HG03378 (cell line): ENCODE measurements around the gene ATG2B.

ENCODE experiments used
- ATAC-seq: cut with Tn5 transposase; IDR thresholded peaks from one replicate; pipeline ENCODE4 v1.9.1; 2021; ENCODE audit warnings: mild to moderate bottlenecking, moderate library complexity; ENCODE audit not compliant: unreplicated experiment

The ATG2B gene, protein sequence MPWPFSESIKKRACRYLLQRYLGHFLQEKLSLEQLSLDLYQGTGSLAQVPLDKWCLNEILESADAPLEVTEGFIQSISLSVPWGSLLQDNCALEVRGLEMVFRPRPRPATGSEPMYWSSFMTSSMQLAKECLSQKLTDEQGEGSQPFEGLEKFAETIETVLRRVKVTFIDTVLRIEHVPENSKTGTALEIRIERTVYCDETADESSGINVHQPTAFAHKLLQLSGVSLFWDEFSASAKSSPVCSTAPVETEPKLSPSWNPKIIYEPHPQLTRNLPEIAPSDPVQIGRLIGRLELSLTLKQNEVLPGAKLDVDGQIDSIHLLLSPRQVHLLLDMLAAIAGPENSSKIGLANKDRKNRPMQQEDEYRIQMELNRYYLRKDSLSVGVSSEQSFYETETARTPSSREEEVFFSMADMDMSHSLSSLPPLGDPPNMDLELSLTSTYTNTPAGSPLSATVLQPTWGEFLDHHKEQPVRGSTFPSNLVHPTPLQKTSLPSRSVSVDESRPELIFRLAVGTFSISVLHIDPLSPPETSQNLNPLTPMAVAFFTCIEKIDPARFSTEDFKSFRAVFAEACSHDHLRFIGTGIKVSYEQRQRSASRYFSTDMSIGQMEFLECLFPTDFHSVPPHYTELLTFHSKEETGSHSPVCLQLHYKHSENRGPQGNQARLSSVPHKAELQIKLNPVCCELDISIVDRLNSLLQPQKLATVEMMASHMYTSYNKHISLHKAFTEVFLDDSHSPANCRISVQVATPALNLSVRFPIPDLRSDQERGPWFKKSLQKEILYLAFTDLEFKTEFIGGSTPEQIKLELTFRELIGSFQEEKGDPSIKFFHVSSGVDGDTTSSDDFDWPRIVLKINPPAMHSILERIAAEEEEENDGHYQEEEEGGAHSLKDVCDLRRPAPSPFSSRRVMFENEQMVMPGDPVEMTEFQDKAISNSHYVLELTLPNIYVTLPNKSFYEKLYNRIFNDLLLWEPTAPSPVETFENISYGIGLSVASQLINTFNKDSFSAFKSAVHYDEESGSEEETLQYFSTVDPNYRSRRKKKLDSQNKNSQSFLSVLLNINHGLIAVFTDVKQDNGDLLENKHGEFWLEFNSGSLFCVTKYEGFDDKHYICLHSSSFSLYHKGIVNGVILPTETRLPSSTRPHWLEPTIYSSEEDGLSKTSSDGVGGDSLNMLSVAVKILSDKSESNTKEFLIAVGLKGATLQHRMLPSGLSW (N-terminal part only)

DNA sequence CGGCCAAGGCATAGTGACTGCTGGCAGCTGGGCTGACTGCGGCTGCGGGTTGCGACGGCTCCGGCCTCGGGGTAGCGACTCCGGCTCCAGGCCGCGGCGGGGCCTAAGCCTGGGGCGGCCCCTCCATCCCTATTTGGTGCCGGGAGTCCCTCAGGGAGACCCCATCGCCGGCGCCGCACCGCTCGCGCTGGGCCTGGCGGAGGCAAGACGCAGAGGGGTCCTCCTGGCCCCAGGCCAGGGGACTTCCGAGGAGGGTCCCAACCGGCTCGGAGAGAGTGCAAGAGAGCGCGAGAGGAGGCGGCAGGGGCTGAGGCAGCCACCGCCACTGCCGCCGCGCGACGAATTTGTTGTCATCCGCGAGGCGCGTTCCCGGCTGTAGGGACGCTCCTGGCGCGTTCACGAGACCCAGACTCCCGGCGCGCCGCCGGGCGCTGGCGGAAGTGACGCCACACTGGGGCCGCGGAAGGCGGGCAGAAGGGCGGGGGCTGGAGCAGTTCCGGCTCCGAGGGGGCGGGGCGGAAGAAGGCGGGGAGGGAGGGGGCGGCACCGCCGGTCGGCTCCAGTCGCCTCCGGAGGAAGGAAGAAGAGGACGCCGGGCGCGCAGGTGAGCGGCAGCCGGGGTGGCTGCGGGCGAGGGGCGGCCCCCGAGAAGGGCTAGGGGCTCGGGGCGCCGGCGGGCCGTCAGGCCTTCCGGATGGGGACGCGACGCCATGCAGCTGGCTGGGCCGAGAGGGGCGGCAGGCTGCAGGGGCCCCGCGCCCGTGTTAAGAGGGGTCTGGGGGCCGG, at the start of gene ATG2B, which contains the start of gene GSKIP:
TSS of gene ATG2B (minus strand) at position 377 of the 786 bp plus-strand sequence. CDS start at position 12, 365 bp downstream.
TSS of gene GSKIP (plus strand) at position 562 of the 786 bp plus-strand sequence. CDS start 18,722 bp downstream, outside the sequence.
- ATAC-seq: peak; percentile 61

DNA sequence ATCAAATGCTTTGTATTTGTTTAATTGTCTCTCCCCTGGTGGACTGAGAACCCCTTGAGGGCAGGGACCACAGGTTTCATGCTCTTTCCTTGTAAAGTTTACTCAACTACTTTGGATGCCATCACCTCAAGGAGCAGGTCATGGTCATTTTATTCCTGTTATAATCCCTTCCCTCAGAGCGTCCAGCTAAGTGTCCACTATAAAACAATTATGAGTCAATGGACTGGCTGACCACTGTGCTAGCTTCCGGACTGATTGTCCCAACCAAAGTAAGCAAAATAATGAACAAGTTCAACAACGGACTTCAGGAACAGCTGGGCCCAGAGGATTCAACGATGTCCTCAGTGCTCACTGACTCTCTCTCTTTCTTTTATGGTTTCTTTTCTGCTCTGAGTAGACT, 47.0 kb upstream of the ATG2B start:
- no peak for ATAC-seq

DNA sequence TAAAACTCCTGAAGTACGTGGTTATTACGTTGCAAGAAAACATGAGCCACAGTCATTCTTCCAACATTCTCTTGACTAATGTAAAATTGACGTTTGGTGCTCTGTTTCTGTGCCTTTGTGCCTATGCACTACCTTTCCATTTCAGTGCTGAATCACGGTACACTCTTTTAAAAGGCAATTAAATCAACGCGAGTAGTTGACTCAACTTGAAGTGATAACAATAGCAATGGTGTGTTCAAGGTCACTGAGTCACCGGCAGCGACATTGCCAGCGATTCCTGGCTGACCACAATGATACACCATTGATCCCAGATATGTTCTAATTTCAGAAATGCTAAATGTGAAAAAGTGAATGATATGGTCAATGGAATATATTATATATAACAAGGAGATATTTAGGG, 46.6 kb upstream of the ATG2B start:
- ATAC-seq: no peak

DNA sequence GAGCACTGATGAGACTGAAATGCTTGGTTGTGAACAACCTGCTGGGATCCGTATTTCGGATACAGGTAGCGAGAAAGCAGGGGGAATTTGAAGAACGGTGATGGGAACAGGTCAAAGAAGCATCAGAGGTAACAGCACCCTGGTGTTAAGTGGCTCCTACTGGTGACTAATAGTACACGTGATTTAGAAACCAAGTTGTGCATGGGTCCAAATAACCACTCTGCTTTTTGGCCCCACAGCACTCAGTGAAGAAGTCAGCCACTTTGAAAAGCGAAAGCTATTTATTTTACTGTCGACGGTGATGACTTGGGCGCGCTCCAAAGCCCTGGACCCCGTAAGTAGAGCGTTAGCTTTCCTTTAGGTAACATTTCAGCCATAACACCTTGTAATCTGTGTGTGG, 45.5 kb upstream of the ATG2B start:
- no peak for ATAC-seq

DNA sequence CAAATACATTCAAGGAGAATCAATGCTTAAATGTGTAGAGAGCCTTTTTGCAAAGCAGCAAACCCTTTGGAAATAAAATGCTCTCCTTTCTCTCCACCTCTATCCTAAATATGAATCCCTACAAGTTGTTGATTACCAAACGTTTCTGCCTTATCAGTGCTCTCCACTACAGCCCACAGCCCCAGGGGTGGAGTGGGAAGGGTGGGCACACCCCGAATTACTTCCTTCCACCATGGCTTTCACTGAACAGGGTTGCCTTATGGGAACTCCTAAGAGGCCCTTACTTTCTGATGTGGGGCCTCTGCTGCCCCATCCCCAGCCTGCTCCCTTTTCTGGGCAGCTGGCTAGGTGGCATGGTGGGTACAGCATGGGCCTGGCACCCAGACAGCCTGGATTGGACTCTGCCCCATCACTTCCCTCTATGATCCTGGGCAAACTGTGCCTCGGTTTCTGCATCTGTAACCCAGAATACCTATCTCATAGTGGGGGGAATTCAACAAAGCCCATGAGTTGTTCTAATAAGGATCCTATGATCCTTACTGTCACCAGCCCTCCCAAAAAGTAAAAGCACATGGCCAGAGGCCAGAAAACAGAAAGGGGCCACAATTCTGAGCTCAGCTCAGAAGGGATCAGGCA, 44.9 kb upstream of the ATG2B start:
- no peak for ATAC-seq

DNA sequence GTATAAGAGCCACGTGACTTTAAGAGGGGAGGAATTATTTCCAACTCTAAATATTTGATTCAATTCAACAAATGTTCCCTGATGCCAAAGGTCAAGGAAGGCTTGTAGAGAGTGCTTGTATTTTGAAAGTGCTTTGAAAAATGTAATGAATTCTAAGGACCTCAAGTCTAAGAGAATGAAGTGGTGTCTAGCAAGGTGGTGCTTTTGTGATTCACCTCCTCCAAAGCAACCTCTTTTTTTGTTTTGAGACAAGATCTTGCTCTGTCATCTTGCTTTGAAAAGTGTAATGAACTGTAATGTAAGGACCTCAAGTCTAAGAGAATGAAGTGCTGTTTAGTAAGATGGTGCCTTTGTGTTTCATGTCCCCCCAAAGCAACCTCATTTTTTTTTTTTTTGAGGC, 42.5 kb upstream of the ATG2B start:
- ATAC-seq: no peak

DNA sequence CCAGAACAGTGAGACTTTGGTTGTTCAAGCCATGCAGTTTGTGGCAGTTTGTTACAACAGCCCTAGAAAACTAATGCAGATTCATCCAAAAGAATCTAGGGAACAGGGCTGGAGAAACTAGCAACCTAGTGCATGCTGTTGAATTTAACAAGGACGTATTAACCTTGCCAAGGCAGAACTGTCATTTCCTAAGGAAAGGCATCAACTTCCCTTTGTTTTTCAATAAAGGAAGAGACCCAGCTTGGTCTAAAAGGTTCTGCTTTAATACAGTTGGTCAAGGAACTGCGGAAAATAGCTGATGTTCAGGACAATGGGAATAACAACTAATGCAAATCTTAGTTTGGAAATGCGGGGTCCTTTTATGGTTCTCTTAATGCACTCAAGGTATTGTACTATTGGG, 40.3 kb upstream of the ATG2B start:
- no peak for ATAC-seq

DNA sequence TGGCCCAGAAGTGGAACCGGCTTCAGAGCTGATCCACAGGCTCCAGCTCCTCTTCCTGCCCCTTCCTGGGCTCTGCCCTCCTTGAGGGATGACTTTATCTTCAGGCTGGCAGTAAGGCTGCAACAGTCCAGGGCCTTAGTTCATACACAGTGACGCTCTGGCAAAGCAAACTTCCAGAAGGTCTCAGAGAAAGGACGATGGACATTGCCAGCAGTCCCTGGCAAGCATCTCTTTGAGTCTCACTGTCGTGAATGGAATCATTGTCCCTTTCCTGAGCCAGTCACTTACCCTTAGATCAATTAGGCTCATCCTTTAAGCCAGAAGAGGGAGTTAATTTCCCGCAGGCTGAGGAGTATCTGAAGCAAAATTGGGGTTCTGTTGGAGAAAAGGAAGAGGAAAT, 37.4 kb upstream of the ATG2B start:
- ATAC-seq: no peak

DNA sequence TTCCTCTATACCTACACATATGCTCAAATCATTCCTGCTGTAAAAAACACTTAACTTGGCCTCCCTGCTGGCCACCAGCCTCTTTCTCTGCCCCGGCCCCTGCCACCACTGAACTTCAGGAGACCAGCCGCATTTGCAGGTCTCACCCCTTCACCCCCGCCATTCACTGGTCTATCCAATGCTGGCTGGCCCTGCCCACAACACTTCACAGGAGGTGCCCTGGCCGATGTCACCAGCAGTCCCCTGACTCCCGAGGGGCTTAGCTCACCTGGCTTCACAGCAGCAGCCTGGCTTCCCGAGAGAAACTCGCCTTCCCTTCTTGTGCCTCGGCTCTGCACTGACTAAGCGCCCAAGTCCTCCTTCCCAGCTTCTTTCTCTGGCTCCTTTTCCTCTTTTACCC, 36.3 kb upstream of the ATG2B start:
- no peak for ATAC-seq

DNA sequence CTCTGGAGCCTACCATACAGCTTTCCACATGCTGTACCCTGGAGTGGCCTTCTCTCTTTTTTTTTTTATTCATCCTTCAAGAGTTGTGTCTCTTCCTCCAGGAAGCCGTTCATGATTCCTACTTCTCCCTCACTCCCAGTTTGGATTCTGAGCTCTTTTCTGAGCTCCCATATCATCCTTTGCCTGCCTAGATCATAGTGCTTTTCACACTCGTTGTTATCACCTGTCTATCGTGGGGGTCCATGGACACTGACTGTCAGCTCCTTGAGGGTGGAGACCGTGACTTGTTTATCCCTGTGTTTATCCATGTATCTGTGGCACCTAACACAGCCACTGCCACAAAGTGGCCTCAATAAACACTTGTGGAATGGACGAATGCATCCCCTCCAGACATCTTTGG, 35.8 kb upstream of the ATG2B start:
- ATAC-seq: no peak

DNA sequence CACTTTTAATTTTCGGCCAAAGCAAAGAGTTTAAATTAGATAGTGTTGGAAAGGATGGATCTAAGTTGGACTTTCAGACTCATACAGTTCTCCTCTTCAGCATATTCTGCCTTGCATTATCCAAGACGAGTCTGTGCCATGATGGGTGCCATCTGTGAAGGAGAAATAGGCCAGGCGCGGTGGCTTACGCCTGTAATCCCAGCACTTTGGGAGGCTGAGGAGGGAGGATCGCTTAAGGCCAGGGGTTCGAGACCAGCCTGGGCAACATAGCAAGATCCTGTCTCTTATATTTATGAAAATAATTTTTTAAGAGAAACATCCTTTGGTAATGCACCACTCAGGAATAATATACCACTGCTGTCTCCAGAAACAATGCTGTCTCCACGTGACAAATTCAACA, 35.3 kb upstream of the ATG2B start:
- ATAC-seq: no peak

DNA sequence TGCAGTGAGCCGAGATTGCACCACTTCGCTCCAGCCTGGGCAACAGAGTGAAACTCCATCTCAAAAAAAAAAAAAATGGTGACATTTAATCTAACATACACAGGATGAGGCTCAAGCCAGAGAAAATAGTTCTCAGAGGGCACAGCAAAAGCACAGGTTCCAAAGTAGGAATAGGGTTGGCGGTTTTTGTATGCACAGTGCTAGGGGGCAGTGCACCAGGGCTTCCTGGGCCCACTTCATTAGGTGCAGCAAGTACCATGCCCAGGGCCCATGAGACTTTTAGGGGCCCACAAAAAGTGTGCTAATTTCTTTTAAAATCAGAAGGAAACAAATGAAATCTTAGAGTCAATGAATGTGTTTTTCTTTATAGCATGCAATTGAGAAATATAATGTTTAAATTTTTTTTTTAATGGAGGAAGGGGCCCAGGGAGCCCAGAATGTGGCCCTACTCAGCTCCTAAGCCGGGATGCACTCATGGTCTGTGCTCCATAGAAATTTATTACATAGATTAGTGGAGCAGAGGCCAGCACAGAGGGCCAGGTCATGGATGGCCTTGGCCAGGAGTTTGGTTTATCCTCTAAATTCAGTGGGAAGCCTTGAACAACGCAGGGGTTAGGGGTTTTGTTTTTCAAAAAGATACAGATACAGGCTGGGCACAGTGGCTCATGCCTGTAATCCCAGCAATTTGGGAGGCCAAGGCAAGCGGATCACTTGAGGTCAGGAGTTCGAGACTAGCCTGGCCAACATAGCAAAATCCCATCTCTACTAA, 31.1 kb upstream of the ATG2B start:
- no peak for ATAC-seq

DNA sequence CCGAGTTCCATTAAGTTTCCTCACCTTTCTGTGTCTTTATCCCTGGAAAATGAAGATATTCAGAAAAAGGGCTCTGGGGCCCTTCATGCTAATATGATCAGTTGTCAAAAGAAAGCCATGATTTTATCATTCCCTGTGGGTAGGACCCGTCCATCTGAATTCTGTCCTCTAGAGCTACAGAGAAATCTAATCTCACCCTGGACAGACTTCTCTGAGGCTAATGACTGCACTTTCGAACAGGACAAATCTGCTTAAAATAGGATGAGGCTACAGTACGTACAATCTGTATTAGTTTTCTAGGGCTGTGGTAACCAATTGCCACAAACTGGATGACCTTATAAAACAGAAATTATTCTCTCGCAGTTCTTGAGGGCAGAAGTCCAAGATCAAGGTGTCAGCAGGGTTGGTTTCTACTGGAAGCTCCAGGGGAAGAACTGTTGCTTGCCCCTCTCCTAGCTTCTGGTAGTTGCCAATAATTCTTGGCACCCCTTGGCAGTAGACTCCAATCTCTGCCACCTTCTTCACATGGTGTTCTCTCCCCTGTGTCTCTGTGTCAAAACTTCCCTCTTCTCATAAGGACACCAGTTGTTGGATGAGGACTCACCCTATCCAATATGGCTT, 30.0 kb upstream of the ATG2B start:
- no peak for ATAC-seq

DNA sequence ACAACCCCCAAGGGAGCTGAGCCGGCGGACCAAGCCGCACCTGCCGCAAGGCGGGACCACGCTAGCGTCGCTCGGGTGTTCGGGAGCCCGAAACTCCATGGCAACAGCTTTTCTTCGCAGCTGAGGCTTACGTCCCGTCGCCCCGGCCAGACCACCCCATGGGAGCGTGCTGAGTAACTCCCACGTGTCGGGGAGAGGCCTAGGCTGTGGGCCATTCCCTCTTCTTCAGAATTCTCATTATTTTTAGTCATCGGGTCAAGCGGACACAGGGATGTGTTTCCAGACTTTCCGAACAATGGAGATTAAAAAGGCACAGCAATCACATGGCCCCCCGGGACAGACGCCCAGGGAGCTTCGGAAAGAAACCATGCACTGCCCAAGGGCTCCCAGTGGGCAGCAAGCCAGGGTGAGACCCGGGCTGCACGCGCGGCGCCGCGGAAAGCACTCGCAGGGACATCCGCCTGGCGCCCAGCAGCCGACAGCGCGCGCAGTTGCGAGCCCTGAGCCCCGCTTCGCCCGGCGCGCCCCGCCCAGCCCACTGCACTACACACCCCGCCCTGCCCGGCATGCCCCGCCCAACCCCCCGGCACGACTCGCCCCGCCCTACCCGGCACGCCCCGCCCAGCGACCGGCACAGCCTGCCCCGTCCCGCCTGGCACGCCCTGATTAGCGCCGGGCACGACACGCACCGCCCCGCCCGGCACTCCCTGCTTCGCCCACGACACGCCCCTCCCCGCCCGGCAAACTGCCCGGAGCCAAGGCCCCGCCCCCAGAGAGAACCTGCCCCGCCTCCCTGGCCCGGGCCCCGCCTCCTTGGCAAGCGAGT, 28.4 kb upstream of the ATG2B start:
- ATAC-seq: peak; percentile 57

DNA sequence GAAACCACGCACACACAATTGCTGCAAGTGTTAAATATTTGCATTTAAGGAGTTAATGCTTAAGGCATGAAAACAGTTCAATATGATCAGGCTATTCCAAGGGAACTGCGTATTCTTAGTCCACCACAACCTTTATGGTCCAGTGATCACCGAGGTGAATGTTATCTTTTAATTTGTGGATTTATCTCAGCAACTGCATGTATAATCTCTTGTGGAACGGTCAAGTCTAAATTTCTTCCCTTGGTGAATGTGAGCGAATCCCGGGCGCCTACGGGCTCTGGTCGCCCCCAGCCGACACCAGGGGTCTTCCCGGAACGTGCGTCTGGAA, 27.8 kb upstream of the ATG2B start:
- ATAC-seq: no peak

DNA sequence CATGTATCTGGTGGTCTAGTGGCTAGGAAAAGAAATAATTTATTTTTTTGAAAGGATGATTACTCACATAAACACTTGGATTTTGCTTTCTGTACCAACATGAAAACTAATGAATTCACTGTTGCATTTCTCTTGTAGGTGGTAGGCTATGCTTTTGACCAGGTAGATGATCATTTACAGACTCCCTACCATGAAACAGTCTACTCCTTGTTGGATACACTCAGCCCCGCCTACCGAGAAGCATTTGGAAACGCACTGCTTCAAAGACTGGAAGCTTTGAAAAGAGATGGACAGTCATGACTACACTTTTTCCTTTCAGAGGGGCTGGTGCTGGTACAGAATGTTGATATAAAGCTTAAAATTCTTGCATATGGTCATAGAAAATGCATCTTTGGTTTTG, 22.2 kb upstream of the ATG2B start:
- no peak for ATAC-seq

DNA sequence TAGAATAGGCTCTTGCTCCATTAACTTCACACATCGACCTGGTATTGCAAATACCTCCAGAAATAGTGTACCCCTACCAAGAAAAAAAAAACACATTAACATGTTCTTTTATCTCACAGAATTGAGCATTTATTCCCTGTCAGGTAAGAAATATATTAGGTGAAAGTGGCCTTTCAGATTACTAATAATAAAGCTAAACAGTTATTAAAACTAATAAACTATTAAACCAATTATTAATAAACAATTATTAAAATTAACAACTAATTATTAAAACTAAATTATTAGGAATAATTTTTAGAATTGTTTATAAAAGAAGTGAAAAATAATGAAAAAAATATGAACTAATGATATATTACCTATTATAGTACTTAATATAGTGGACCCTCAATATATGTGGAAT, 21.6 kb upstream of the ATG2B start:
- ATAC-seq: no peak

DNA sequence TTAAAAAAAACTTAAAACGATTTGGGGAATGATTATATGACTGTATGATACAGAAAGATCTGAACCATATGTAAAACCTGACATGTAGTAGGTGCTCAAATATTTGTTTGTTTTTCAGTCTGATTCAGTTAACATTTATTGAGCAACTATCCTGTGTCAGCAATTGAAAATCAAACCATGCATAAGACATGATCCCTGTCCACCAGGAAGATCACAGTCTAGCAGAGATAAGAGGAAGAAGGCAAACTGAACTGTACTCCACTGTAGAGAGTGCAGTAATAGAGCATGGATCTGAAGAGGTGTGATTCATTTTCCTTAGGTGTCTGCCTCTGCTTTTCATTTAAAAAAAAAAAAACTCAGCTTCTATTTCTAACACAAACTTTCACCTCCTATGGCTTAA, 20.9 kb upstream of the ATG2B start:
- ATAC-seq: no peak
